ENCODE measurements around the gene BRIP1. TPM values are rescaled to one million over a fixed set of nuclear protein-coding genes. Genes with fewer than 3 reads are reported as not detected.

The BRIP1 gene
- polyA plus RNA-seq, 1 donor, result 6.4 TPM

GRCh38 chr17:61641715-61642114 is 221.6 kb downstream of the BRIP1 start:
- no peaks in the 10 kb centered on the region for H3K9me3 ChIP-seq (ENCODE audit: control insufficient read depth, low read depth, low read length)
- peaks cover 5% of the 10 kb centered on the region for H3K27me3 ChIP-seq (ENCODE audit: control insufficient read depth, insufficient read depth, low read length)
- no CpG with 5 or more reads among the region's 1 CpG for WGBS (ENCODE audit: insufficient coverage, low lambda C conversion rate)
- H3K4me1 ChIP-seq (ENCODE audit: control insufficient read depth, insufficient read depth, low read length), result no peaks in the 10 kb centered on the region
- no peak for DNase-seq
- no peak overlapping the region for H3K4me3 ChIP-seq (ENCODE audit: low read length)
- no peaks in the 10 kb centered on the region for H3K36me3 ChIP-seq (ENCODE audit: control insufficient read depth, insufficient read depth, low read length)
- no peak overlapping the region for H3K27ac ChIP-seq (ENCODE audit: low read length)

- no peaks in the 10 kb centered on the region for H3K36me3 ChIP-seq (ENCODE audit: control insufficient read depth, insufficient read depth, low read length)
- no peak overlapping the region for H3K4me3 ChIP-seq (ENCODE audit: low read length)
- no peak overlapping the region for H3K27ac ChIP-seq (ENCODE audit: low read length)
- 100% methylated on average over 4 of the region's 6 CpGs for WGBS (ENCODE audit: insufficient coverage, low lambda C conversion rate)
- no peaks in the 10 kb centered on the region for H3K9me3 ChIP-seq (ENCODE audit: control insufficient read depth, low read depth, low read length)
- H3K4me1 ChIP-seq (ENCODE audit: control insufficient read depth, insufficient read depth, low read length), result no peaks in the 10 kb centered on the region
- peaks cover 5% of the 10 kb centered on the region for H3K27me3 ChIP-seq (ENCODE audit: control insufficient read depth, insufficient read depth, low read length)
- DNase-seq, result no peak
These were observed 222.2 kb downstream of the BRIP1 start for GRCh38 chr17:61641084-61641483.

- no peak for DNase-seq
These were observed 223.5 kb downstream of the BRIP1 start for GRCh38 chr17:61639818-61640217.

GRCh38 chr17:61638087-61638486 is 225.2 kb downstream of the BRIP1 start:
- Histone ChIP-seq H3K36me3 (ENCODE audit: control insufficient read depth, insufficient read depth, low read length) (no peaks in the 10 kb centered on the region), H3K4me1 (ENCODE audit: control insufficient read depth, insufficient read depth, low read length) (no peaks in the 10 kb centered on the region), H3K4me3 (ENCODE audit: low read length) (no peak overlapping the region), H3K9me3 (ENCODE audit: control insufficient read depth, low read depth, low read length) (no peaks in the 10 kb centered on the region), H3K27ac (ENCODE audit: low read length) (no peak overlapping the region), H3K27me3 (ENCODE audit: control insufficient read depth, insufficient read depth, low read length) (no peaks in the 10 kb centered on the region)
- 63% methylated on average over 1 of the region's 1 CpG for WGBS (ENCODE audit: insufficient coverage, low lambda C conversion rate)
- DNase-seq, result no peak

More at GRCh38 chr17:61639818-61640217, 223.5 kb downstream of the BRIP1 start:
- Histone ChIP-seq H3K4me1 (ENCODE audit: control insufficient read depth, insufficient read depth, low read length) (no peaks in the 10 kb centered on the region), H3K27me3 (ENCODE audit: control insufficient read depth, insufficient read depth, low read length) (peaks cover 4% of the 10 kb centered on the region), H3K4me3 (ENCODE audit: low read length) (no peak overlapping the region), H3K9me3 (ENCODE audit: control insufficient read depth, low read depth, low read length) (no peaks in the 10 kb centered on the region), H3K27ac (ENCODE audit: low read length) (no peak overlapping the region), H3K36me3 (ENCODE audit: control insufficient read depth, insufficient read depth, low read length) (no peaks in the 10 kb centered on the region)
- WGBS (ENCODE audit: insufficient coverage, low lambda C conversion rate), result no CpG with 5 or more reads among the region's 1 CpG

- no peaks in the 10 kb centered on the region for H3K36me3 ChIP-seq (ENCODE audit: control insufficient read depth, insufficient read depth, low read length)
- WGBS (ENCODE audit: insufficient coverage, low lambda C conversion rate), result 0% methylated on average over 2 of the region's 3 CpGs
These were observed 227.4 kb downstream of the BRIP1 start for GRCh38 chr17:61635913-61636432.

GRCh38 chr17:61634942-61635538 is 228.3 kb downstream of the BRIP1 start:
- H3K9me3 ChIP-seq (ENCODE audit: control insufficient read depth, low read depth, low read length), result no peaks in the 10 kb centered on the region
- 91% methylated on average over 2 of the region's 5 CpGs for WGBS (ENCODE audit: insufficient coverage, low lambda C conversion rate)
- no peak for DNase-seq
- H3K27ac ChIP-seq (ENCODE audit: low read length), result no peak overlapping the region
- H3K27me3 ChIP-seq (ENCODE audit: control insufficient read depth, insufficient read depth, low read length), result no peaks in the 10 kb centered on the region
- no peaks in the 10 kb centered on the region for H3K36me3 ChIP-seq (ENCODE audit: control insufficient read depth, insufficient read depth, low read length)
- no peaks in the 10 kb centered on the region for H3K4me1 ChIP-seq (ENCODE audit: control insufficient read depth, insufficient read depth, low read length)
- H3K4me3 ChIP-seq (ENCODE audit: low read length), result no peak overlapping the region

More at GRCh38 chr17:61635913-61636432, 227.4 kb downstream of the BRIP1 start:
- H3K4me3 ChIP-seq (ENCODE audit: low read length), result no peak overlapping the region
- no peak overlapping the region for H3K27ac ChIP-seq (ENCODE audit: low read length)
- H3K4me1 ChIP-seq (ENCODE audit: control insufficient read depth, insufficient read depth, low read length), result no peaks in the 10 kb centered on the region
- no peaks in the 10 kb centered on the region for H3K27me3 ChIP-seq (ENCODE audit: control insufficient read depth, insufficient read depth, low read length)
- peak; percentile 7 to 13 for DNase-seq
- no peaks in the 10 kb centered on the region for H3K9me3 ChIP-seq (ENCODE audit: control insufficient read depth, low read depth, low read length)

GRCh38 chr17:61634011-61634539 is 229.3 kb downstream of the BRIP1 start:
- no peak for DNase-seq

GRCh38 chr17:61632826-61633225 is 230.5 kb downstream of the BRIP1 start:
- Histone ChIP-seq H3K4me3 (ENCODE audit: low read length) (no peak overlapping the region), H3K27me3 (ENCODE audit: control insufficient read depth, insufficient read depth, low read length) (peaks cover 2% of the 10 kb centered on the region), H3K36me3 (ENCODE audit: control insufficient read depth, insufficient read depth, low read length) (no peaks in the 10 kb centered on the region), H3K9me3 (ENCODE audit: control insufficient read depth, low read depth, low read length) (no peaks in the 10 kb centered on the region), H3K27ac (ENCODE audit: low read length) (no peak overlapping the region), H3K4me1 (ENCODE audit: control insufficient read depth, insufficient read depth, low read length) (no peaks in the 10 kb centered on the region)
- no peak for DNase-seq
- 100% methylated on average over 1 of the region's 1 CpG for WGBS (ENCODE audit: insufficient coverage, low lambda C conversion rate)

More at GRCh38 chr17:61634011-61634539, 229.3 kb downstream of the BRIP1 start:
- H3K4me1 ChIP-seq (ENCODE audit: control insufficient read depth, insufficient read depth, low read length), result no peaks in the 10 kb centered on the region
- no peaks in the 10 kb centered on the region for H3K9me3 ChIP-seq (ENCODE audit: control insufficient read depth, low read depth, low read length)
- peaks cover 2% of the 10 kb centered on the region for H3K27me3 ChIP-seq (ENCODE audit: control insufficient read depth, insufficient read depth, low read length)
- no peaks in the 10 kb centered on the region for H3K36me3 ChIP-seq (ENCODE audit: control insufficient read depth, insufficient read depth, low read length)
- no peak overlapping the region for H3K4me3 ChIP-seq (ENCODE audit: low read length)
- H3K27ac ChIP-seq (ENCODE audit: low read length), result no peak overlapping the region

GRCh38 chr17:61631800-61632199 is 231.5 kb downstream of the BRIP1 start:
- no peak overlapping the region for H3K27ac ChIP-seq (ENCODE audit: low read length)
- H3K9me3 ChIP-seq (ENCODE audit: control insufficient read depth, low read depth, low read length), result no peaks in the 10 kb centered on the region
- peaks cover 2% of the 10 kb centered on the region for H3K27me3 ChIP-seq (ENCODE audit: control insufficient read depth, insufficient read depth, low read length)
- H3K4me3 ChIP-seq (ENCODE audit: low read length), result no peak overlapping the region
- H3K4me1 ChIP-seq (ENCODE audit: control insufficient read depth, insufficient read depth, low read length), result no peaks in the 10 kb centered on the region
- H3K36me3 ChIP-seq (ENCODE audit: control insufficient read depth, insufficient read depth, low read length), result no peaks in the 10 kb centered on the region
- DNase-seq, result no peak
- 71% methylated on average over 1 of the region's 1 CpG for WGBS (ENCODE audit: insufficient coverage, low lambda C conversion rate)

Measured in large intestine (tissue), 3 donors.